Measurements from ENCODE around the gene ZFY.

Gene ZFY

DNA sequence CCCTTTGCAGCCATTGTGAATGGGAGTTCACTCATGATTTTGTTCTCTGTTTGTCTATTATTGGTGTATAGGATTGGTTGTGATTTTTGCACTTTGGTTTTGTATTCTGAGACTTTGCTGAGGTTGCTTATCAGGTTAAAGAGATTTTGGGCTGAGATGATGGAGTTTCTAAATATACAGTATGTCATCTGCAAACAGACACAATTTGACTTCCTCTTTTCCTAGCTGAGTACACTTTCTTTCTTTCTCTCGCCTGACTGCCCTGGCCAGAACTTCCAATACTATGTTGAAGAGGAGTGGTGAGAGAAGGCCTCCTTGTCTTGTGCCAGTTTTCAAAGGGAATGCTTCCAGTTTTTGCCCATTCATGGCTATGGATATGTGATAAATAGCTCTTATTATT, 81.4 kb downstream of the ZFY start:
- DNase-seq (ENCODE audit: low read depth in 2 of 2), result no peak
- no peak overlapping the region for H3K4me3 ChIP-seq (replicated peaks in 1 of 2; ENCODE audit: low read depth in 2 of 2, low read length in 2 of 2)
- TF ChIP-seq, protein P1, sequence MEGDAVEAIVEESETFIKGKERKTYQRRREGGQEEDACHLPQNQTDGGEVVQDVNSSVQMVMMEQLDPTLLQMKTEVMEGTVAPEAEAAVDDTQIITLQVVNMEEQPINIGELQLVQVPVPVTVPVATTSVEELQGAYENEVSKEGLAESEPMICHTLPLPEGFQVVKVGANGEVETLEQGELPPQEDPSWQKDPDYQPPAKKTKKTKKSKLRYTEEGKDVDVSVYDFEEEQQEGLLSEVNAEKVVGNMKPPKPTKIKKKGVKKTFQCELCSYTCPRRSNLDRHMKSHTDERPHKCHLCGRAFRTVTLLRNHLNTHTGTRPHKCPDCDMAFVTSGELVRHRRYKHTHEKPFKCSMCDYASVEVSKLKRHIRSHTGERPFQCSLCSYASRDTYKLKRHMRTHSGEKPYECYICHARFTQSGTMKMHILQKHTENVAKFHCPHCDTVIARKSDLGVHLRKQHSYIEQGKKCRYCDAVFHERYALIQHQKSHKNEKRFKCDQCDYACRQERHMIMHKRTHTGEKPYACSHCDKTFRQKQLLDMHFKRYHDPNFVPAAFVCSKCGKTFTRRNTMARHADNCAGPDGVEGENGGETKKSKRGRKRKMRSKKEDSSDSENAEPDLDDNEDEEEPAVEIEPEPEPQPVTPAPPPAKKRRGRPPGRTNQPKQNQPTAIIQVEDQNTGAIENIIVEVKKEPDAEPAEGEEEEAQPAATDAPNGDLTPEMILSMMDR (IDR thresholded peaks at IDR 0.05; ENCODE audit: low read depth, low read length), result no peak

DNA sequence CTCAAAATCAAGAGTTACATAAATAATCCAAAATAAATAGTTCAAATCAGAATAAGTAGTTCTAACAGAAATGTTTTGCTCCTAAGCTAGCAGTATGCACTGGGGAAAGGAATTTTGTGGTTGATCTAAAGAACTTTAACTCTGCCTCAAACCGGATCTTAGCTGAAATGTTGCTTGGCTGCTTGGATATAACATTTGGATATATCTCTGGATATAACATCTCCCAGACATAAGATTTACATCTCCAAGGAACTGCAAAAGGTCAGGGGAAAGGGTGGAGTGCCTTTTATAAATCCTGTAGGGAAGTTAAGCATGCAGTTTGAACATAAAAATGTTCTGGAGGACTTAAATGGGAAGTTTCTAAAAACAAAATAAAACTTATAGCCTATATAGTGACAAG, 83.4 kb downstream of the ZFY start:
- TF ChIP-seq, protein P1 (IDR thresholded peaks at IDR 0.05; ENCODE audit: low read depth, low read length), result no peak
- no peak for DNase-seq (ENCODE audit: low read depth in 2 of 2)
- H3K4me3 ChIP-seq (replicated peaks in 1 of 2; ENCODE audit: low read depth in 2 of 2, low read length in 2 of 2), result no peak overlapping the region

DNA sequence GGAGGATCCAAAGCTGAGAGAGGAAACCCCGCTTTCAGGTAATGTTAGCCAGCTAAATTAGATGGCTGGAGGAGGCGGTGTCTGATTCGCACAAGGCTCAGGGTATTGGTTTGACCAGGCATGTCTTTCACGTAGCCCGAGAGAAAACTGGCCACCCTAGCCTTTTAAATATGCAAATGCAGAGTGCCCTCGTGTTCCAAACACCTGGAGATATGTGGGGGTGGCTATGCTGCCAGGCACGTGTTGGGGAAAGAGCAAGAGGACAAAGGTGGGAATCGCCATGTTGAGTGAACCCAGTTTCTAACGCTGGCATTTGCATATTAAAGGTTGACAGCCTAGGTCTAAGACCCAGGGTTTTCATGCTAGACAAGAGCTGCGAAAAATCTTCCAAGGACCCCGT, 84.4 kb downstream of the ZFY start:
- DNase-seq (ENCODE audit: low read depth in 2 of 2), result no peak
- TF ChIP-seq, protein P1 (IDR thresholded peaks at IDR 0.05; ENCODE audit: low read depth, low read length), result no peak
- H3K4me3 ChIP-seq (replicated peaks in 1 of 2; ENCODE audit: low read depth in 2 of 2, low read length in 2 of 2), result no peak overlapping the region

DNA sequence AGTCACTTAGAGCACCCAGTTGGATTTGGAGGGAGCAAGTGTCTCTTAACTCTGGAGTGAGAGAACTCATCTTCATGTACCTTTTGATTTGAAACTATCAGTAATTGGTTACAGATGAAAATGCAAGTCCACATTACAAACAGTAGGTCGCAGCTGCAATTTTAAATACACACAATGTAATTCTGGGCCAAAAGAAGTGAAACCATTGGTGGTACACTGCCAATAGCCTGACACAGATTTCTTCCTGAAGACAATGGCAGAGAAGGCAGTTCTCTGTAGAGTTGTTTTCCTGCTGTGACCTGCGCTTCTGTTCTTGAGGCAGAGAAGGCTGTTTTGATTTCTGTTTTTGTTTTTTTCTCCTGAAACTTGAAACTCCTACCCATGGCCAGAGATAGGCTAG, 86.0 kb downstream of the ZFY start:
- H3K4me3 ChIP-seq (replicated peaks in 1 of 2; ENCODE audit: low read depth in 2 of 2, low read length in 2 of 2), result no peak overlapping the region
- no peak for DNase-seq (ENCODE audit: low read depth in 2 of 2)
- TF ChIP-seq, protein P1 (IDR thresholded peaks at IDR 0.05; ENCODE audit: low read depth, low read length), result no peak

DNA sequence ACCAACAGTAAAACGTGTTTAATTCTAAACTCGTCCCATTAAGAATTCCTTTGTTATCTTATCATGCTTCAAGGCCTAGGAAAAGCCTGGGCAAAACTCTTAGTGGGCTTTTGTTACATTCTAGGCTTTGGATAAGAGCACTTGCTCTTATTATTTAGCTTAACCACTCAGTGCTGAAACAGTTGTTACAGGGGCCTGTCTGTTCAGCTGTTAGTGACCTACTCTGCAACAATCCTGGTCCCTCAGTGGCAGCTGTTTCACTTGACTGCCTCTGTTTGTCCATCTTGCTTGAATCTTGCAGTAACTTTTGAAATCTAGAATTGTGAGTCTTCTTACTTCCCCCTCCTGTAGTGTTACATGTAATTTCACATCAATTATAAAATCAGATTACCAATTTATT, 88.4 kb downstream of the ZFY start:
- H3K4me3 ChIP-seq (replicated peaks in 1 of 2; ENCODE audit: low read depth in 2 of 2, low read length in 2 of 2), result no peak overlapping the region
- TF ChIP-seq, protein P1 (IDR thresholded peaks at IDR 0.05; ENCODE audit: low read depth, low read length), result no peak
- DNase-seq (ENCODE audit: low read depth in 2 of 2), result no peak

DNA sequence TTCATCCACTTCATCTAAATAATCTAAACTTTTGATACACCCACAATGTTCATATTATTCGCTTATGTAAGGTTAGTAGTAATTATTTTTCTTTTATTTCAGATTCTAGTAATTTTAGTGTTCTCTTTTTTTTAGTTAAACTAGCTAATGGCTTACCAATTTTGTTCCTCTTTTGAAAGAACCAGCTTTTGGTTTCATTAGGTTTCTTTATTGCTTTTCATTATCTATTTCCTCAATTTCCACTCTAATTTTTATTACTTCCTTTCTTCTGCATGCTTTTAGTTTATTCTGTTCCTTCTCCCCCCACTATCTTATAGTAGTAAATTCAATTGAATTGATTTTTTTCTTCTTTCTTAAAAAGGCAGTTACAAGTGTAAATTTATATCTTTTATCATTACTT, 90.2 kb downstream of the ZFY start:
- TF ChIP-seq, protein P1 (IDR thresholded peaks at IDR 0.05; ENCODE audit: low read depth, low read length), result no peak
- DNase-seq (ENCODE audit: low read depth in 2 of 2), result no peak
- no peak overlapping the region for H3K4me3 ChIP-seq (replicated peaks in 1 of 2; ENCODE audit: low read depth in 2 of 2, low read length in 2 of 2)

Data from cardiac fibroblast (primary cell).